SK-N-SH treated with all-trans-retinoic acid at 6 μM for 48 hours (cell line): ENCODE data around the gene OR6X1.

Source experiments
- CREB5 ChIP-seq: fragments of 250-450 bp; sonication (Bioruptor Pico); IDR thresholded peaks from 2 replicates; pipeline ENCODE4 v1.5.1; 2020; ENCODE audit warnings: low read depth, mild to moderate bottlenecking, moderate library complexity
- GLIS3 ChIP-seq: fragments of 250-450 bp; sonication (Bioruptor Pico); IDR thresholded peaks from 2 replicates; pipeline ENCODE4 v1.5.0; 2020; ENCODE audit warnings: mild to moderate bottlenecking, moderate library complexity
- OSR1 ChIP-seq: fragments of 250-450 bp; sonication (Bioruptor Pico); IDR thresholded peaks from 2 replicates; pipeline ENCODE4 v1.8.0; 2022; ENCODE audit warnings: moderate library complexity, mild to moderate bottlenecking, inconsistent platforms
- PPARA ChIP-seq: fragments of 250-450 bp; sonication (Bioruptor Pico); IDR thresholded peaks from 2 replicates; pipeline ENCODE4 v1.5.0; 2020; ENCODE audit warnings: mild to moderate bottlenecking, borderline replicate concordance
- RARB ChIP-seq: fragments of 250-450 bp; sonication (Bioruptor Pico); IDR thresholded peaks from 2 replicates; pipeline ENCODE4 v1.8.0; 2021; ENCODE audit warnings: mild to moderate bottlenecking, moderate library complexity
- SNAI2 ChIP-seq: fragments of 250-450 bp; sonication (Bioruptor Pico); IDR thresholded peaks from 2 replicates; pipeline ENCODE4 v1.5.0; 2020; ENCODE audit warnings: mild to moderate bottlenecking, moderate library complexity
- TSHZ2 ChIP-seq: fragments of 250-450 bp; sonication (Bioruptor Pico); IDR thresholded peaks from 2 replicates; pipeline ENCODE4 v1.5.0; 2020; ENCODE audit warnings: mild to moderate bottlenecking, moderate library complexity
- ZC3H10 ChIP-seq: fragments of 250-450 bp; sonication (Bioruptor Pico); IDR thresholded peaks from 2 replicates; pipeline ENCODE4 v1.5.1; 2021; ENCODE audit warnings: mild to moderate bottlenecking, moderate library complexity
- ZFP30 ChIP-seq: fragments of 450-650 bp; formaldehyde crosslinking; IDR thresholded peaks from 2 replicates; pipeline ENCODE4 v1.5.0; 2022; ENCODE audit warnings: mild to moderate bottlenecking, moderate library complexity
- TF ChIP-seq, protein P1 (sequence below): fragments of 250-450 bp; sonication (Bioruptor Pico); IDR thresholded peaks from 2 replicates; pipeline ENCODE4 v1.8.0; 2020; ENCODE audit warnings: mild to moderate bottlenecking, moderate library complexity, borderline replicate concordance
- TF ChIP-seq, protein P2 (sequence below): fragments of 250-450 bp; sonication (Bioruptor Pico); IDR thresholded peaks from 2 replicates; pipeline ENCODE4 v1.8.0; 2021; ENCODE audit warnings: low read depth, mild to moderate bottlenecking, moderate library complexity, borderline replicate concordance

- TF ChIP-seq TSHZ2 (CRISPR knock-in tag), result no peak
- TF ChIP-seq ZFP30, result no peak
- TF ChIP-seq, protein P1, sequence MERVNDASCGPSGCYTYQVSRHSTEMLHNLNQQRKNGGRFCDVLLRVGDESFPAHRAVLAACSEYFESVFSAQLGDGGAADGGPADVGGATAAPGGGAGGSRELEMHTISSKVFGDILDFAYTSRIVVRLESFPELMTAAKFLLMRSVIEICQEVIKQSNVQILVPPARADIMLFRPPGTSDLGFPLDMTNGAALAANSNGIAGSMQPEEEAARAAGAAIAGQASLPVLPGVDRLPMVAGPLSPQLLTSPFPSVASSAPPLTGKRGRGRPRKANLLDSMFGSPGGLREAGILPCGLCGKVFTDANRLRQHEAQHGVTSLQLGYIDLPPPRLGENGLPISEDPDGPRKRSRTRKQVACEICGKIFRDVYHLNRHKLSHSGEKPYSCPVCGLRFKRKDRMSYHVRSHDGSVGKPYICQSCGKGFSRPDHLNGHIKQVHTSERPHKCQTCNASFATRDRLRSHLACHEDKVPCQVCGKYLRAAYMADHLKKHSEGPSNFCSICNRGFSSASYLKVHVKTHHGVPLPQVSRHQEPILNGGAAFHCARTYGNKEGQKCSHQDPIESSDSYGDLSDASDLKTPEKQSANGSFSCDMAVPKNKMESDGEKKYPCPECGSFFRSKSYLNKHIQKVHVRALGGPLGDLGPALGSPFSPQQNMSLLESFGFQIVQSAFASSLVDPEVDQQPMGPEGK (CRISPR knock-in tag), result no peak
- TF ChIP-seq GLIS3, result no peak
- no peak for TF ChIP-seq ZC3H10 (CRISPR knock-in tag)
- TF ChIP-seq PPARA (CRISPR knock-in tag), result no peak
- TF ChIP-seq CREB5 (CRISPR knock-in tag), result no peak
- TF ChIP-seq RARB, result no peak
- TF ChIP-seq OSR1, result no peak
- TF ChIP-seq SNAI2 (CRISPR knock-in tag), result no peak
- TF ChIP-seq, protein P2, sequence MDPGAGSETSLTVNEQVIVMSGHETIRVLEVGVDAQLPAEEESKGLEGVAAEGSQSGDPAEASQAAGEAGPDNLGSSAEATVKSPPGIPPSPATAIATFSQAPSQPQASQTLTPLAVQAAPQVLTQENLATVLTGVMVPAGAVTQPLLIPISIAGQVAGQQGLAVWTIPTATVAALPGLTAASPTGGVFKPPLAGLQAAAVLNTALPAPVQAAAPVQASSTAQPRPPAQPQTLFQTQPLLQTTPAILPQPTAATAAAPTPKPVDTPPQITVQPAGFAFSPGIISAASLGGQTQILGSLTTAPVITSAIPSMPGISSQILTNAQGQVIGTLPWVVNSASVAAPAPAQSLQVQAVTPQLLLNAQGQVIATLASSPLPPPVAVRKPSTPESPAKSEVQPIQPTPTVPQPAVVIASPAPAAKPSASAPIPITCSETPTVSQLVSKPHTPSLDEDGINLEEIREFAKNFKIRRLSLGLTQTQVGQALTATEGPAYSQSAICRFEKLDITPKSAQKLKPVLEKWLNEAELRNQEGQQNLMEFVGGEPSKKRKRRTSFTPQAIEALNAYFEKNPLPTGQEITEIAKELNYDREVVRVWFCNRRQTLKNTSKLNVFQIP (CRISPR knock-in tag), result no peak
Observed at GRCh38 chr11:123738374-123738773, 15.9 kb downstream of the OR6X1 start.
